ENCODE data around the gene CGRRF1.

The CGRRF1 gene

GRCh38 chr14:54556535-54556934 lies 46.8 kb downstream of the CGRRF1 start:
- TF ChIP-seq CTCF (conservative IDR thresholded peaks at IDR 0.05; ENCODE audit: low read depth, low read length): no peak
- no peak for DNase-seq (ENCODE audit: low read depth)
- H3K4me3 ChIP-seq (ENCODE audit: low read length): no peak overlapping the region

GRCh38 chr14:54562334-54562733 lies 52.6 kb downstream of the CGRRF1 start:
- no peak overlapping the region for H3K4me3 ChIP-seq (ENCODE audit: low read length)
- DNase-seq (ENCODE audit: low read depth): no peak
- TF ChIP-seq CTCF (conservative IDR thresholded peaks at IDR 0.05; ENCODE audit: low read depth, low read length): no peak

GRCh38 chr14:54564071-54564867 lies 54.6 kb downstream of the CGRRF1 start:
- peak; percentile 67 for TF ChIP-seq CTCF (conservative IDR thresholded peaks at IDR 0.05; ENCODE audit: low read depth, low read length)
- no peak for DNase-seq (ENCODE audit: low read depth)
- H3K4me3 ChIP-seq (ENCODE audit: low read length): peak overlapping the region; percentile 68

GRCh38 chr14:54564868-54565784 lies 55.4 kb downstream of the CGRRF1 start:
- peak; percentile 23 for TF ChIP-seq CTCF (conservative IDR thresholded peaks at IDR 0.05; ENCODE audit: low read depth, low read length)
- H3K4me3 ChIP-seq (ENCODE audit: low read length): peak overlapping the region; percentile 68
- peak; percentile 47 for DNase-seq (ENCODE audit: low read depth)

- H3K4me3 ChIP-seq (ENCODE audit: low read length): peak overlapping the region; percentile 81
- DNase-seq (ENCODE audit: low read depth): peak; percentile 63
- TF ChIP-seq CTCF (conservative IDR thresholded peaks at IDR 0.05; ENCODE audit: low read depth, low read length): no peak
Observed at GRCh38 chr14:54565785-54566409, 56.2 kb downstream of the CGRRF1 start.

- TF ChIP-seq CTCF (conservative IDR thresholded peaks at IDR 0.05; ENCODE audit: low read depth, low read length): peak; percentile 30
- peak; percentile 56 for DNase-seq (ENCODE audit: low read depth)
- peak within 1 kb of the TSS; percentile 81 for H3K4me3 ChIP-seq (ENCODE audit: low read length)
Observed at GRCh38 chr14:54566410-54567223, 56.9 kb downstream of the CGRRF1 start, which contains the start of gene SAMD4A. Gene SAMD4A, plus strand, starts transcription at chr14:54567128. Its CDS starts 789 bp downstream, at chr14:54567917.

Data from retinal pigment epithelial cell (primary cell).